Measurements from ENCODE around the gene PCYT1B.
"Not testable (repeated sequence)": the region's sequence is repeated elsewhere in the genome, so short reads cannot be mapped to it uniquely, and the experiment has no call there.

Gene PCYT1B

DNA sequence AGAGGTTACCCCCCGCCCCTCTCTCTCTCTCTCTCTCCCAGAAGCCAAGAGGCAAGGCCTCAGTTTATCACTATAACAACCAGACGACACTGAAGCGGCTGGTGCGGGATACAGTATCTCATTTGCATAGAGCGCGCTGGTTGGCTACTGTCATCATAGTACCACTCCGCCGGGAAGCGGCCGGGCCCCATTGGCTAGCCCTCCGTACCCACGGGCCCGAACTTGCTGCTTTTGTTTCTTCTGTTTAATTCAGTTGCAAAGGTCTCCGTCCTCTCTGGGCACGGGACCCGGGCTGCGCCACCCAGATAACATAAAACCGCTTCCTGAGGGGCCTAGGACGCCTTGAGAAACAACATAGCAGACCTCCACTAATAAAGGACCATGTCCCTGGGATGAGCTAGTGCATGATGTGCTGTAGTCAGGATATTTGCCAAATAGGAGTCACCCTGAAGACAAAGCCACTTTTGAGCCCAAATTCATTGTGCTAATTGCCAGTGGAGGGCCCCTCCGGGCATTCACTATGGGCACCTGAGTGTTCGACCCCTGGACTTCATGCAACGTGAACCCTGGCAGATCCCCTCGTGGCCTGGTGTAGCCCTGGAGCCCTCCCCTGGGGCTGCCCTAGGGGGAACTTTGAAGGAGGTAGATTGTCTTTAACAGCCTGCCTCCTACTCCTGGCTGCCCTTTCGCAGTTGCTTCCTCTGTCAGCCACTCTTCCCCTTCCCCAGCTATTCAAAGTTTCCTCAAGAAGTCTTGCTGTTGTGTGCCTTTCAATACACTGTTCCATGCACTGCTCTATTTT is at the start of gene PCYT1B:
Gene PCYT1B (minus strand): TSS at position 91 of the 802 bp plus-strand sequence. CDS start 242 bp downstream, outside the sequence.
- DNase-seq (ENCODE audit: low read depth), result no peak

DNA sequence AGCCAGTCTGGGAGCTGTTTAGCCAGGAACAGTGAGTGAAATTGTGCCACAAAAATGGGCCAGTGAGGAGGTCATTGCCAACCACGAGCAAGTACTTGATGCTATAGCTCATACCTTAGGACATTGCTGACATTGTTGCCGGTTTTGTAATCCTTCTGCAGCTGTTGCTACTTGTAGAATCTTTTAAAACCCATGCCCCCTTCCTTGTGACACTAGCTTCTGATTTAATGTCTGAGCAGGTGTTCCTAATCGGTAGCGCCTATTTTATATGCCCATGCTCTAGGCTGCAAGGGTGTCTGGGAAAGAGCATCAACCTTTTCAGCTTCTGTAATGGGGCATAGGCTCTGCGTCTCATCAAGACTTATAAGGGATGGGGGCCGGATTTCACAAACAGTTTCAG is 49.1 kb upstream of the PCYT1B start:
- no peak for DNase-seq (ENCODE audit: low read depth)

DNA sequence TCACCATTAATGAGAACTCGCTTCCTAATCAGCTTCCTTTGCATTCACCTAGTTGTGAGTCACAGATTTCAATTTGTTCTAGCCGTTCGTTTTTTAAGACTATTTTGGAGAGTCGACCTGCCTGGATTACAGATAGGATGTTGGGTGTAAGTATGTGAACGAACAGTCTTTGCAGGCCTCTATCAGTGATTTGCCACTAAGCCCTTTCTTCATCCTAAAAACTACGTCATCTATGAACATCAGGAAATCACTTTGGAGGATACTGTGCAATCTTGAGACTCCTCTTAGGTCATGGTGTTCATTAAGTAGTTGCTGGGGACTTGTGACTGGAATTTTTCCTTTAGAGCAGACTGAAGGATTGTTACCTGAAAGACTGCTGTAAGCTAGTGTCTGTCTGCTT is 47.7 kb upstream of the PCYT1B start:
- DNase-seq (ENCODE audit: low read depth), result no peak

DNA sequence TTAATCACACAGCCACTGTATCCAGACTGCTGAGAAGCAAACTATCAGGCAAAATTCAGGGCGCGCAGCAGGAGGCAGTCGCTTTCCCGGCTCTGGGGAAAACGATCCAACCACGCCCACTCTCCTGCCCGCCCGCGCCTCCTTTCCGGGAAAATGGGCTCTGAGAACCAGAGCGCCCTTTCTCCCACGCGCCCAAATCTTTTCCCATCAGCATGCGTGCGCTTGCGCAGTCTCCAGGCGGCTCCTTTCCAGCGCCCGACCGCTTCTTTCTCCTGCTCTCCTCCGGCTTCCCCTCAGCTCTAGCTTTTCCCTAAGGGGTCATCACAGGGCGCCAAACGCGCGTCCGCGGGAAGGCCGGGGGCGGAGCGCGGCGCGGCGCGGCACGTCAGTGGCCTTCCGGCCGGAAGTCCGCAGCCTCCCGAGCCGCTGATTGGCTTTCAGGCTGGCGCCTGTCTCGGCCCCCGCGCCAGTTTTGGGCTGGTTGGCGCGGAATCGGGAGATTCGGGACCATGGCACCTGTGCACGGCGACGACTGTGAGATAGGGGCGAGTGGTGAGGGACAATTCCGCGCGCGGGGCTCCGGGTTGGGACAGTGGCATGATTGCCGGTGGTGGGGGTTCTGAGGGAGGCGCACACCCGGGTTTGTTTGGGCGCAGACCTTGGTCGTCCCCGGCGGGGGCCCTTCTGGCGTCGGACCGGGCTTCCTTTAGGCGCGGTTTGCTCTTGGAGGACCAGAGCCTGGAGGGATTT is 46.5 kb upstream of the PCYT1B start, which contains the start of gene POLA1:
Gene POLA1 (plus strand): TSS at position 466 of the 750 bp plus-strand sequence. CDS start 44 bp downstream, at position 510.
- peak; percentile 75 for DNase-seq (ENCODE audit: low read depth)

DNA sequence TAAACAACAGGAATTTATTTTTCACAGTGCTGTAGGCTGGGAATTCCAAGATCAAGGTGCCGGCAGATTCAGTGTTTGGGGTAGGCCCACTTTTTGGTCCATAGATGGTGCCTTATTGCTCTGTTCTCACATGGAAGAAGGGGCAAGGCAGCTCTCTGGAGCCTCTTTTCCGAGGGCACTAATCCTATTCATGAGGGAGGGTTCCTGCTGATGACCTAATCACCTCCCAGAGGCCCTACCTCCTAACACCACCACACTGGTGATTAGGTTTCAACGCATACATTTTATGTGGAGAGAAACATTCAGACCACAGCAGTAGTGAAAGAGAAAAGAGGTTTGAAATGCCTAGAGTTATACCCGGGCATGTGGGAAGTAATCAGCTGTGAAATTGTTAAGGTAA is 45.2 kb upstream of the PCYT1B start:
- no peak for DNase-seq (ENCODE audit: low read depth)

DNA sequence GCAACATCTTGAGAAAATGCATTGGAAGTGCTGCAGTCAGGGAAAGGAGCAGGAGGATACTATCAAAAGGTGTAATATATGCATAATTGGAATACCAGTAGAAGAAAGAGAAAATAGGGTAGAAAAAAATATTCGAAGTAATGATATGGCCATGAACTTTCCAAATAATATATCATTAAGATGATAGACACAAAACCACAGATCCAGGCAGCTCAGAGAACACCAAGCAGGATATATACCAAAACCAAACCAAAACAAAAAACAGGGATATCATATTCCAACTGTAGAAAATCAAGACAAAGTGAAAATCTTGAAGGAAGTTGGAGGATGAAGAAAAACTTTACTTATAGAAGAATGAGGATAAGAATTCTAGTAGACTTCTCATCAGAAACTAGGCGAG is 36.9 kb upstream of the PCYT1B start:
- DNase-seq (ENCODE audit: low read depth), result no peak

DNA sequence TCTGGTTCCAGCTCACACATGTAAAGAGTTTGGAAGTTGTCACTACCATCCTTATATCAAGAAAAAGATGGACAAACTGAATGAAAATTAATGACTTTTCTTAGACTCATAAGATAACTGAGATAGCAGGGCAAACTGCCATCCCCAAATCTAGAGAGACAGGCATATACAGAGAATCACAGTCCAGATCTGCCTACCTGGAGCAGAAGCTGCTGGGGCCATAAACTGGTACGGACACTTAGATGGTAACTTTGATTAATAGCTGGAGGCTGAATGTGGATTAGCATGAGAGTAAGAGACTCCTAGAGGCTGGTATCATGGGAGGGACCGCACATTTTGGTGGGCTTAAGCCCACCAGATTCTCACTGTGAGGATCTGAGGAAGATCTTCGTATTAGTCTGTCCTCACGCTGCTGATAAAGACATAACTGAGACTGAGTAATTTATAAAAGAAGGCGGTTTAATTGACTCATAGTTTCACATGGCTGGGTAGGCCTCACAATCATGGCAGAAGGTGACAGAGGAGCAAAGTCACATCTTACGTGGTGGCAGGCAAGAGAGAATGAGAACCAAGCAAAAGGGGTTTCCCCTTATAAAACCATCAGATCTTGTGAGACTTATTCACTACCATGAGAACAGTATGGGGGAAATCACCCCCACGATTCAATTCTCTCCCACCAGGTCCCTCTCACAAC is 35.7 kb upstream of the PCYT1B start:
- DNase-seq (ENCODE audit: low read depth), result no peak

DNA sequence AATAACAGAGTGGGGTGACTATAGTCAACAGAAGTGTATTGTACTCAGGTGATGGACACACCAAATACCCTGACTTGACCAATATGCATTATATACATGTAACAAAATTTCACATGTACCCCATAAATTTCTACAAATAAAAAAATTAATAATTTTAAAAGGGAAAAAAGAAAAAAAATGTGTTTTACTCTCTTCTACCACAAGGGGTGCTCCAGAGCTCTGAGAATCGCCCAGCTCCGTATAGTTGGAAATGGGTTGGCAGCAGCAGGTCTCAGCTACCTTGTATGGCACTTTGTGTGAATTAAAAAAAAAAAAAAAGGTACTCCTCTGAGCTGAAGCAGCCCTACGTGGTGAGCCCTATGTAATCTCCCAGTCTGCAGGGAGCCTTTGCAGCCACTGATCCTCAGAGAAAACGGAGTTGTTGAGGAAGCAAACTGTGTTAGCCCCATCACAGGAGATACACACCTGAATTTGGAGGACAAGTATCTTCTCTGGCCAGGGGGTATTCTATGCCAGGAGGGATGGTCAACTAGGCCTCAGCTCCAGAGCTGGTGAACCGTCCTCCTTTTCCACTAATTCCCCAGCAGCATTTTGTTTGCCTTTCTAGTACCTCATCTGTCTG is 29.4 kb upstream of the PCYT1B start:
- DNase-seq (ENCODE audit: low read depth), result no peak

DNA sequence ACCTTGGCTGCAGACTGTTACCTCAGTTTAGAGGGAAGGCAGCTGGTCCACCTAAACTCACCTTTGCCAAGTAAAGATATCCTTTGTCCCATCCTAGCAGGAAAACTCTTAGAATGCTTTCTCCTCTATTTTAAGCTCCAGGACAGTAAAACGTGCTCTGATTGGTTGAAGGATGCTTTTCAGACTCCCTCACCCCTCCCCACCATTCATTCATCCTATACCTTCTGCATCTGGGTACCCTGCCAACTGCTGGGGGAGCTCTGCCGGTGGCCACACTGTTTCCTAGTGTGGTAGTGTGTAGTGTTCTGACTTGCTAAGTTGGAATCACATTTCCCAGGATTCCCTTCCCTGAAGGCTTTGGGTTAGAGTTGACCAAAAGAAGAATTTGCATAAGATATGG is 26.3 kb upstream of the PCYT1B start:
- no peak for DNase-seq (ENCODE audit: low read depth)

DNA sequence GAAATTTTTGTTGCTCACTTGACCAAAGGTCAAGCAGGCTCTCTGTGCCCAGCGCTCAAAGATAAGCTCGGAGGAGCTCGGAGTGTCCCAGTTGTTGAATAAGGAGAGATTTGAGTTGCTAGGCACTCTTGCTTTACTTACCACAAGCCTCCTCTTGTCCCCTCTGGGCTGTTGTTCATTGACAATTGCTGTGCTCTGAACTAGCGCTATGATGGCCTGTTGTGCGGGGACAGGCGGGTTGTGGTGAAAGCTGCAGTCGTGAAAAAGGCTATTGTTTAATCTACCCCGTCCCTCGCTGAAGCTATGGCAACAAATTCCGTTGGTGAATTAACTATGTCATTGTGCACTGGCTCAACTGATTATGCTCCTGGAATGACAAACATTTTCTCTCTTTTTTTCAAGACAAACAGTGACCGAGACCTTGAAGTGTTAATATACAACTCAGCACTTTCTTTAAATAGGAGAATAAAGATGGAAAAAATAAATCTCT is 25.6 kb upstream of the PCYT1B start:
- DNase-seq (ENCODE audit: low read depth), result no peak

DNA sequence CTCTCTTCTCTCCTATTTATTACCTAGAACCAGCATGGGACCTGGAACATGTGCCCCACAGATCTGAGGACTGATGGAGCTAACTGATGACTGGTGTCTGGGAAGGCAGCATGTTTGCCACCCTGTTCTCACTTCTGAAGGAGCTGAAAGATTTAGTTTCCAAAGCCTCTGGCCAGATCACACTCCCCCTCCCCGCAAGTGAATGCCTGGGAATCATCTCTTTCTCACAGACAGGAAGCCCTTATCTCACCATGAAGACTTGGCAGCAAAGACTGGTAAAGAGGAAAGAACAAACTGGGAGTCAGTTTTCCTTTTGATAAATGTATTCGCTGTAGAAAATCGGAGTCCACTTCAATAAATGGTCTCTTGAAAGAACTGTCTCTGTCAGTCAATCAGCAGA is 21.0 kb upstream of the PCYT1B start:
- no peak for DNase-seq (ENCODE audit: low read depth)

DNA sequence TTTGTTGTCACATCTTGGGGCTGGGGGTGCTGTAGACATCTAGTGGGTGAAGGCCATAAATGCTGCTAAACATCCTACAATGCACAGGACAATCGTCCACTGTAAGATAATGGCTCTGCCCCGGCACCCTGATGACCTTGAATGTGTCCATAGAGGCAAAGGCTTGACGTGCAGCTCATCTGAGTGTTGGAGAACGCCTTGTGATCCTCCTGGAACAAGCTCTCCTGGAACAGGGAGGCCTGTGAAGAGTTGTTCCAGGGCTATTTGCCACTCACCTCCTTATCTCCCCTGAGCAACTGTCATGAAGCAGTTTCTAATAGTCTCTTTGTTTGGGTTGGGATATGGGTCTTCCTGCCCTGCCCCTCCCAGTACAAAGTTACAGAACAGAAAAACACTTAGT is 15.2 kb upstream of the PCYT1B start:
- no peak for DNase-seq (ENCODE audit: low read depth)

DNA sequence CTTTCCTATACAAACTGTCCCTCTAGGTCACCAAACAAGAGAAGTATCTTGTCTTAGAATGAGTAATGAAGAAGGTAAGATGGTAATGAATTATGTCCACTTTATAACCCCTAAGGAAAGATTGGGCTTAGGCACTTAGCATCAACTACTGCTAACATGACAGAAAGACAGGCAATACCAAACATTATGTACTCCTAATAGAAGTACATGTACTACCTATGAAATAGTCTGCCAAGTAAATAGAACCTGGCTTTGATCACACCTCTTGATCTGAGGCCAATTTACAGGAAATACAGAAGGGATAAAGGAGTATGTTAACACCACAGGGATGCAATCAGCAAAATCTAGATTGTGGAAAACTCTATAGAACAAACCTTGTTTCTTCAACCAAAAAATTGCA is 14.1 kb upstream of the PCYT1B start:
- no peak for DNase-seq (ENCODE audit: low read depth)

DNA sequence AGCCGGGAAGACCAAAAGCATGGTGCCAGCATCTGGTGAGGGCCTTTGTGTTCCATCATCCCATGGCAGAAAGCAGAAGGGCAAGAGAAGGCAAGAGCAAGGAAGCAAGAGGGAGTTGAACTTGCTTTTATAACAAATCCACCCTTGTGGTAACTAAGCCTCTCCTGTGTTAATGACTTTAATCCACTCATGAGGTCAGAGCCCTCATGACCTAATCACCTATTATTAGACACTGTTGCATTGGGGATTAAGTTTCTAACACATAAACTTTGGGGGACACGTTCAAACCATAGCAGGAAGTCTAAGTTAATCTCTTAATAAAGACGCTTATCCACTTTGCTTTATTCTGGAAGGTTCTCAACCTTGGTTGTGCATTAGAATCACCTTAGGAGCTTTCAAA is 12.5 kb upstream of the PCYT1B start:
- DNase-seq (ENCODE audit: low read depth), result no peak

DNA sequence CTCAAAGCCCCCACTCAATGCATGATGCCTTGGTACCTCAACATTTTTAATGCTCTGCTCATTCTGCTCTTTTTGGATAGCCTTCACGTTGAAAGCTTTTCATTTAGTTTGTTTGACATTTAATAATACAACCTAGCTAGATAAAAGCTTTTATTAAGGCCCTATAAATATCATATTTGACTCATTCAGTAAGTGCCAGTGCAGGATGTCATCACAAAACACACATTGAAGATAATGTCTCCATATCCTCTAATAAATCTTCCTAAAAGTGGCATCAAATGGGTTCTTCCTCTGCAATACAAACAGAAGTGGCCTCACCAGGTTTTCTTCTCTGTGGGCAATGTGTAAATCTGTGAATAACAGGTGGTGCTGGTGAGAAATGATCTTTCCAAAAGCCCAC is 12.0 kb upstream of the PCYT1B start:
- DNase-seq (ENCODE audit: low read depth), result no peak

DNA sequence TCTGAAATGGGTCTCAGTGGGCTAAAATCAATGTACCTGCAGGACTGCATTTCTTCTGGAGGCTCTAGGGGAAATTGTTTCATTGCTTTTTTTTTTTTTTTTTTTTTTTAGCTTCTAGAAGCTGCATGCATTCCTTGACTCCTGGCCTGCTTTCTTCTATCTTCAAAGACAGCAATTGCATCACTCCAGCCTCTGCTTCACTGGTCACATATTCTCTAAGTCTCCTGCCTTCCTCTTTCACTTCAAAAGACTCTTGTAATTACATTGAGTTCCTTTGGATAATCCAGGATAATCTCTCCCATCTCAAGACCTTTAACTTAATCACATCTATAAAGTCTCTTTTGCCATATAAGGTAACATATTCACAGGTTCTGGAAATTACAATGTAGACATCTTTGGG is 11.3 kb upstream of the PCYT1B start:
- no peak for DNase-seq (ENCODE audit: low read depth)

DNA sequence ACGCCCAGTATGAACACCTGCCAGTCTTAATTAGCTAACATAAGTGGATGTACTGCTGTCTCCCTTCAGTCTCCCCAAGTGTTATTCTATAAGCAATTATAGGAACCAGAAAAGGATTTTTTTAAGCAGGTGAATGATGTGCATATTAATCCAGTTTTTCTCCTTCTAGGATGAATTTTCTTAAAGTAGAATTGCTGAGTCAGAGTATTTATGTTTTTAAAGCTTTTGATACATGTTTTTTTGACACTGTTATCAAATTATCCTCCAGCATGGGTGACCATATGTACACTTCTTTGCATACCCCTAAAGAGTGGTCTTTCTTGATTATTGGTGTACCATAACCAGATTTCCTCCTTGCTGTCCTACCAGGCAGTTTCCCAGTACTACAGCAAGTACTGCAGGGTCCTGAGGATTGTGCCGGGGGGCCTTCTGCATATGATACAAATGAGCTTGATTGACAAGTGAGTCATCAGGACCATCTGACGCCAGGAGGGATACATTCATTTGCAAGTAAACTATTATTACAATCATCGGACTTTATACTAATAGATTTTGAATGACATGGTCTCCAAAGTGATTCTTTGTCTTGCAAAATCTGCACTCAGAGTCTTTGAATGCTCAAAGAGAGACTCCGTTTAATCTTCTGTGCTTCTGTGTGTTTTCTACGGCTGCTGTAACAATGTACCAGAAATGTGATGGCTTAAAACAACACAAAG is 10.7 kb upstream of the PCYT1B start:
- DNase-seq (ENCODE audit: low read depth), result no peak

DNA sequence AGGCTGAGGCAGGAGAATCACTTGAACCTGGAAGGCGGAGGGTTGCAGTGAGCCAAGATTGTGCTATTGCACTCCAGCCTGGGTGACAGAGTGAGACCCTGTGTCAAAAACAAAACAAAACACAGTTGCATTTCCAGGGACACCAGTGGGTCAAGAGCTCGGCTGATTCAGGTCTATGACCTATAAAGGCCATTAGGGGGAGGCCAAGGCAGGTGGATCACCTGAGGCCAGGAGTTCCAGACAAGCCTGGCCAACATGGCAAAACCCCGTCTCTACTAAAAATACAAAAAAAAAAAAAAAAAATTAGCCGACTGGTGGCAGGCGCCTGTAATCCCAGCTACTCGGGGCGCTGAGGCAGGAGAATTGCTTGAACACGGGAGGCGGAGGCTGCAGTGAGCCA is 8.5 kb upstream of the PCYT1B start:
- DNase-seq (ENCODE audit: low read depth), result not testable (repeated sequence)

DNA sequence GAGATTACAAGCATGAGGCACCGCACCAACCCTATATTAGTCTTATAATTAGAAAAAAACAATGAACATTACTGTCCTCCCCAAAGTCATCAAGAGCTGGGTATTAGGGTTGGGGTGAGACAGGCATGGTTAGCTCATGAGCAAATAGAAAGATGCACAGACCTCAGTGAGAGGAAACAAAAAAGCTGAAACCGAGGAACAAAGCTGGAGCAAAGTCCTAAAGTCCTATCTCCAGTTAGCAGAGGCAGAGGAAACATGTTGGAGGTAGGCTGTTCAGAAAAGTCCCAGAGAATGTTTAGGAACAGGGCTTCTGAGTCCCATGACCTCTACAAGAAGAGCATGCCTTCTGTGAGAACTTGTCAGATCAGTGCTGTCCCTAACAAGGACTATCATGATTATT is 4.6 kb upstream of the PCYT1B start:
- no peak for DNase-seq (ENCODE audit: low read depth)

DNA sequence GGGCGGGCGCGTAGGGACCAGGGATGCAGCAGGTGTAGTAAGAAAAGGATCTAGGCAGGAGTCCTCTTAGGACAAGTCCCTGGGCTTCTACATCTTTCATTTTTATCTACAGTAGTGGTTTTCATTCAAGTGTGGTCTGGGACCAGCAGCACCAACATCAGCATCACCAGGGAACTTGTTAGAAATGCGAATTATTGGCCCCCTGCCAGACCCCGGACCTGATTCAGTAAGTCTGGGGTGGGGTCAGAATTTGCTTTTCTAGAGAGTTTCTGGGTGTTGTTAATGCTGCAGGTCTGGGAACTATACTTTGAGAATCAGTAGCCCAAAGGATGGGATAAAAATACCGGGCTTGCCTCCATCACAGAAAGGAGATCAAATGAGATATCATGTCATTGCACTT is 1.3 kb upstream of the PCYT1B start:
- no peak for DNase-seq (ENCODE audit: low read depth)

DNA sequence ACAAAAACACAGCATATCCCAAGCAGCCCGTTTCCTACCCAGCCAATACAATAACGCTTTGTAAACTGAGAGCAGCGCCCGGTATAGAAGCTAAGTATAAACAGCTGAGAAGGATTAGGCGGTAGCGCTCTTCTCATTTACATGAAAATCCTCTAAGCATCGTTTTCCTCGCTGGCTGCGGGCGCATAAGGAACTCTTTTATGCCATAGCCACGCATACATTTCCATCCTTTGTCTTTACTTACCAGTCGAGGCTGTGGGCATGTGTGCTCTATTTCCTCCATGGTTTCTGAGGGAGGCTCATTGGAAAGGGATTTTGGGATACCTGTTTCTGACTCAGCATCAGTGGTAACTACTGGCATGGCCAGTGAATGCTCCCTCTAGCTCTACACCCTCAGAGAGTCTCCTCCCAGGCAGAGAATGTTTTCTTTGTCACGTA is 383 bp downstream of the PCYT1B start:
- DNase-seq (ENCODE audit: low read depth), result no peak

DNA sequence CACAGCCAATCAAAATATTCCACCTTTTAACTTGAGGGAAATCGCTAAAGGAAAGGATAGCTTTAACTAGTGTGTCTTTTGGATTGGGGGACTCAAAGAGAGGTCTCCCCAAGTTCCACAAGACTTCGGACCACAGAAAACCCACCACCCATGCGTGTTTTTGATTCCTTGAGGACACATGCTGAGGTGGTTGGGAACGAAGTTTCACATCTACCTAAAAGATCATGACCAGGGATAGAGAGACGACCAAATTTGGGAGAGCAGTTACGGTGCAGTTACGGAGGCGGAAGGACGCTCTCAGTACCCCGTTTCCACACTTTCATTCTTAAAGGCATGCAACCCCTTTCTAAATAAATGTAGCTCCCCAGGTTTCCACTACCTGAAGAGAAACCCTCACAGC is 1.1 kb downstream of the PCYT1B start:
- no peak for DNase-seq (ENCODE audit: low read depth)
